Endothelial cell of umbilical vein (primary cell): ENCODE results near the gene RAB11B. TPM values are rescaled to one million over a fixed set of nuclear protein-coding genes. Genes with fewer than 3 reads are reported as not detected.

Source experiments
- BruUV-seq: library from RNA; stranded (reverse); fragments of 400-500 nt; replicated peaks from 2 replicates; lab custom pipeline; 2021; lab: Mats Ljungman, UMichigan
- CTCF ChIA-PET: fragments of 300-600, 350-600 bp; sonication (Branson Sonifier 250); formaldehyde crosslinking; loops from one replicate; lab custom pipeline; 2021; ENCODE audit warnings: antibody characterized with exemption, inconsistent platforms; lab: Charles Lee
- POLR2A ChIA-PET: fragments of 300-600, 350-600 bp; sonication (Branson Sonifier 250); formaldehyde crosslinking; loops from one replicate; lab custom pipeline; 2021; ENCODE audit warnings: antibody characterized with exemption, inconsistent platforms; lab: Charles Lee
- DNase-seq: peaks from one replicate; pipeline ENCODE4 v3.0.0-alpha.2; 2011; ENCODE audit warnings: low read depth, low spot score
- FAIRE-seq: peaks from 2 replicates; lab custom pipeline; 2011; peaks lifted over from hg19 to GRCh38; lab: Jason Lieb, UNC
- H2AFZ ChIP-seq: 2 replicates; pipeline ENCODE4 v1.6.0; 2012; ENCODE audit warnings: low read depth, low read length, control low read depth, inconsistent platforms
- H3K27ac ChIP-seq: 2 replicates; pipeline ENCODE4 v1.5.1; 2011; ENCODE audit warnings: low read depth, mild to moderate bottlenecking, control low read depth, low read length, moderate library complexity; ENCODE audit not compliant: insufficient read depth
- H3K27me3 ChIP-seq, 2 experiments: 2 replicates each; pipeline versions ENCODE4 v1.6.0 to v1.6.1; 2011; ENCODE audit warnings: low read length in 2 of 2, mixed read lengths in 1 of 2; ENCODE audit not compliant: control insufficient read depth in 2 of 2, insufficient read depth in 2 of 2
- H3K36me3 ChIP-seq, 2 experiments: 2 replicates in 1 of 2; 3 replicates in 1 of 2; pipeline ENCODE4 v1.5.1; 2011; ENCODE audit warnings: low read length in 2 of 2, mild to moderate bottlenecking in 1 of 2, moderate library complexity in 1 of 2; ENCODE audit not compliant: control insufficient read depth in 2 of 2, insufficient read depth in 2 of 2; ENCODE audit errors: extremely low read depth in 1 of 2
- H3K4me1 ChIP-seq: 3 replicates; pipeline ENCODE4 v1.5.1; 2011; ENCODE audit warnings: mild to moderate bottlenecking, low read length; ENCODE audit not compliant: control insufficient read depth, insufficient read depth; ENCODE audit errors: extremely low read depth
- H3K4me2 ChIP-seq: 2 replicates; pipeline ENCODE4 v1.6.1; 2011; ENCODE audit warnings: low read length, control low read depth, mixed read lengths; ENCODE audit not compliant: insufficient read depth
- H3K4me3 ChIP-seq, 3 experiments: fragments of 200-600 bp in 1 of 3; sonication (generic), shearing (Covaris generic) in 1 of 3; replicated peaks in 1 of 3; 2 replicates each; pipeline ENCODE4 v1.5.1; 2011 to 2016; ENCODE audit warnings: control low read depth in 3 of 3, low read length in 3 of 3, mild to moderate bottlenecking in 2 of 3, inconsistent platforms in 1 of 3, low read depth in 1 of 3, moderate library complexity in 1 of 3; ENCODE audit not compliant: insufficient read depth in 1 of 3
- H3K79me2 ChIP-seq: 2 replicates; pipeline ENCODE4 v1.6.0; 2012; ENCODE audit warnings: low read length, inconsistent platforms; ENCODE audit not compliant: control insufficient read depth, insufficient read depth
- H3K9ac ChIP-seq: replicated peaks from 2 replicates; pipeline ENCODE3; 2011; ENCODE audit warnings: low read length, control low read depth; ENCODE audit not compliant: insufficient read depth; ENCODE audit errors: extremely low read depth
- H3K9me1 ChIP-seq: replicated peaks from 3 replicates; pipeline ENCODE4 v1.6.0; 2011; ENCODE audit warnings: mild to moderate bottlenecking, low read length; ENCODE audit not compliant: control insufficient read depth, insufficient read depth; ENCODE audit errors: extremely low read depth
- H3K9me3 ChIP-seq: replicated peaks from 2 replicates; pipeline ENCODE4 v1.5.1; 2012; ENCODE audit warnings: low read length, inconsistent platforms; ENCODE audit not compliant: control insufficient read depth, insufficient read depth
- H4K20me1 ChIP-seq: replicated peaks from 2 replicates; pipeline ENCODE3; 2011; ENCODE audit warnings: mild to moderate bottlenecking, low read length; ENCODE audit not compliant: control insufficient read depth, insufficient read depth; ENCODE audit errors: extremely low read depth
- EZH2 ChIP-seq: IDR thresholded peaks from 2 replicates; pipeline ENCODE4 v1.6.1; 2012; ENCODE audit warnings: borderline replicate concordance, low read depth, mild to moderate bottlenecking, moderate library complexity, low read length, inconsistent platforms; ENCODE audit not compliant: severe bottlenecking
- FOS ChIP-seq: IDR thresholded peaks from 2 replicates; pipeline ENCODE4 v1.6.1; 2011; ENCODE audit warnings: mild to moderate bottlenecking, low read length, moderate library complexity, borderline replicate concordance; ENCODE audit not compliant: insufficient read depth
- GATA2 ChIP-seq: IDR thresholded peaks from 2 replicates; pipeline ENCODE4 v1.7.0; 2011; ENCODE audit warnings: low read depth, mild to moderate bottlenecking, moderate library complexity, mixed read lengths, low read length; ENCODE audit not compliant: insufficient read length, insufficient read depth
- JUN ChIP-seq: IDR thresholded peaks from 2 replicates; pipeline ENCODE4 v1.6.1; 2011; ENCODE audit warnings: borderline replicate concordance, low read depth; ENCODE audit not compliant: insufficient read length, insufficient read depth
- MYC ChIP-seq: IDR thresholded peaks from one replicate; pipeline ENCODE4 v1.6.1; 2011; ENCODE audit warnings: mild to moderate bottlenecking, low read depth, low read length
- POLR2A ChIP-seq: IDR thresholded peaks from 2 replicates; pipeline ENCODE4 v1.6.1; 2012; ENCODE audit warnings: low read depth, mild to moderate bottlenecking, control low read depth, low read length
- POLR2AphosphoS5 ChIP-seq: IDR thresholded peaks from 2 replicates; pipeline ENCODE4 v1.6.1; 2012; ENCODE audit warnings: low read depth, mild to moderate bottlenecking, control low read depth, low read length, moderate library complexity; ENCODE audit not compliant: insufficient read depth
- dilution Hi-C: fragments of 300-500 bp; cut with MboI; formaldehyde crosslinking; loops from one replicate; pipeline ENCODE4 v1.15.0; 2019; ENCODE audit warnings: low sequenced_read_pairs; ENCODE audit not compliant: extremely low pct_ligation_motif_present
- intact Hi-C: fragments of 100-400 bp; cut with micrococcal nuclease; formaldehyde crosslinking; loops from one replicate; pipeline ENCODE4 v1.10.0; 2022
- polyA plus RNA-seq, 4 experiments: library from polyadenylated mRNA; depleted of rRNA in 3 of 4; stranded (reverse) in 3 of 4; unstranded in 1 of 4; fragments of >200 nt; gene quantifications; 2 replicates each; pipeline versions ENCODE4 v1.2.1 to v1.2.3, GENCODE V29; 2011 to 2012; ENCODE audit warnings: missing spikeins in 1 of 4
- total RNA-seq: library from RNA; stranded (reverse); gene quantifications from 2 replicates; pipeline ENCODE4 v1.2.3, GENCODE V29; 2021
- TF ChIP-seq, protein P1 (sequence below): IDR thresholded peaks from 2 replicates; pipeline ENCODE4 v1.6.1; 2011; ENCODE audit not compliant: insufficient read depth, insufficient read length
- TF ChIP-seq, protein P2 (sequence below), 2 donors: IDR thresholded peaks; 1 replicate in 1 of 2; 2 replicates in 1 of 2; pipeline ENCODE4 v1.5.1; 2011; ENCODE audit warnings: low read length in 2 of 2, mild to moderate bottlenecking in 2 of 2, moderate library complexity in 2 of 2, control low read depth in 1 of 2, inconsistent platforms in 1 of 2, low read depth in 1 of 2; ENCODE audit not compliant: insufficient read depth in 1 of 2; ENCODE audit errors: extremely low read depth in 1 of 2

RAB11B gene
- total and polyA plus RNA-seq, 2 donors (not counting 3 experiments of a cell fraction or from before 2014, with no cell fraction given): 74.1 to 99.8 TPM

- H3K4me1 ChIP-seq: peaks cover 4% of the 10 kb centered on the region
- no TSS peak for BruUV-seq
- no peak overlapping the region for H3K27ac ChIP-seq
- H3K9ac ChIP-seq: no peak overlapping the region
- no peak for DNase-seq
- no peak for FAIRE-seq
- H4K20me1 ChIP-seq: no peaks in the 10 kb centered on the region
- dilution Hi-C loops (no loop called here), intact Hi-C loops (no loop called here)
- H2AFZ ChIP-seq: no peak overlapping the region
- CTCF ChIA-PET: interaction anchor here (0.9 to 1.3 kb wide), 2 partner anchors 17 to 77 kb away, joined by 3 to 5 read pairs; partner anchors contain the start of gene MARCHF2
- no peaks in the 10 kb centered on the region for H3K27me3 ChIP-seq
- no peaks in the 10 kb centered on the region for H3K9me3 ChIP-seq
- H3K9me1 ChIP-seq: no peaks in the 10 kb centered on the region
- TF ChIP-seq EZH2 (no peak), GATA2 (no peak), POLR2A (no peak), POLR2AphosphoS5 (no peak), FOS (no peak), JUN (no peak), MYC (no peak)
- TF ChIP-seq, protein P1, sequence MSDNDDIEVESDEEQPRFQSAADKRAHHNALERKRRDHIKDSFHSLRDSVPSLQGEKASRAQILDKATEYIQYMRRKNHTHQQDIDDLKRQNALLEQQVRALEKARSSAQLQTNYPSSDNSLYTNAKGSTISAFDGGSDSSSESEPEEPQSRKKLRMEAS: no peak
- TF ChIP-seq, protein P2, sequence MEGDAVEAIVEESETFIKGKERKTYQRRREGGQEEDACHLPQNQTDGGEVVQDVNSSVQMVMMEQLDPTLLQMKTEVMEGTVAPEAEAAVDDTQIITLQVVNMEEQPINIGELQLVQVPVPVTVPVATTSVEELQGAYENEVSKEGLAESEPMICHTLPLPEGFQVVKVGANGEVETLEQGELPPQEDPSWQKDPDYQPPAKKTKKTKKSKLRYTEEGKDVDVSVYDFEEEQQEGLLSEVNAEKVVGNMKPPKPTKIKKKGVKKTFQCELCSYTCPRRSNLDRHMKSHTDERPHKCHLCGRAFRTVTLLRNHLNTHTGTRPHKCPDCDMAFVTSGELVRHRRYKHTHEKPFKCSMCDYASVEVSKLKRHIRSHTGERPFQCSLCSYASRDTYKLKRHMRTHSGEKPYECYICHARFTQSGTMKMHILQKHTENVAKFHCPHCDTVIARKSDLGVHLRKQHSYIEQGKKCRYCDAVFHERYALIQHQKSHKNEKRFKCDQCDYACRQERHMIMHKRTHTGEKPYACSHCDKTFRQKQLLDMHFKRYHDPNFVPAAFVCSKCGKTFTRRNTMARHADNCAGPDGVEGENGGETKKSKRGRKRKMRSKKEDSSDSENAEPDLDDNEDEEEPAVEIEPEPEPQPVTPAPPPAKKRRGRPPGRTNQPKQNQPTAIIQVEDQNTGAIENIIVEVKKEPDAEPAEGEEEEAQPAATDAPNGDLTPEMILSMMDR (IDR thresholded peaks at IDR 0.05; ENCODE audit: extremely low read depth in 1 of 2, insufficient read depth in 1 of 2, low read depth in 1 of 2, low read length in 2 of 2): no peak
- peaks cover 0 to 7% of the 10 kb centered on the region in 2 experiments for H3K36me3 ChIP-seq
- POLR2A ChIA-PET: no interaction called here
- no peak overlapping the region for H3K4me3 ChIP-seq
- H3K79me2 ChIP-seq: no peaks in the 10 kb centered on the region
- H3K4me2 ChIP-seq: no peak overlapping the region
These were observed 40.5 kb downstream of the RAB11B start for GRCh38 chr19:8430650-8431049.
